PFSK-1 (cell line): Measurements from ENCODE around the gene ZNF484.

Experiments used
- POLR2AphosphoS5 ChIP-seq: IDR thresholded peaks from 2 replicates; pipeline ENCODE4 v1.6.1; 2012; ENCODE audit warnings: low read depth, mild to moderate bottlenecking, control low read depth, low read length, moderate library complexity
- REST ChIP-seq, 2 experiments: IDR thresholded peaks; 2 replicates each; pipeline versions ENCODE4 v1.6.1 to v1.8.0; 2011 to 2012; ENCODE audit warnings: low read depth in 2 of 2, low read length in 2 of 2, control low read depth in 1 of 2, inconsistent platforms in 1 of 2, mild to moderate bottlenecking in 1 of 2, moderate library complexity in 1 of 2; ENCODE audit not compliant: insufficient read depth in 1 of 2
- TAF1 ChIP-seq: IDR thresholded peaks from 2 replicates; pipeline ENCODE4 v1.6.1; 2012; ENCODE audit warnings: low read length, control low read depth, borderline replicate concordance; ENCODE audit not compliant: insufficient read depth

GRCh38 chr9:92860867-92861266, 17.0 kb downstream of the ZNF484 start:
- TF ChIP-seq POLR2AphosphoS5 (no peak), REST (IDR thresholded peaks at IDR 0.05; ENCODE audit: insufficient read depth in 1 of 2, low read depth in 2 of 2, low read length in 2 of 2) (no peak), TAF1 (no peak)
